ENCODE data around the gene CD300LB.

Gene CD300LB

DNA sequence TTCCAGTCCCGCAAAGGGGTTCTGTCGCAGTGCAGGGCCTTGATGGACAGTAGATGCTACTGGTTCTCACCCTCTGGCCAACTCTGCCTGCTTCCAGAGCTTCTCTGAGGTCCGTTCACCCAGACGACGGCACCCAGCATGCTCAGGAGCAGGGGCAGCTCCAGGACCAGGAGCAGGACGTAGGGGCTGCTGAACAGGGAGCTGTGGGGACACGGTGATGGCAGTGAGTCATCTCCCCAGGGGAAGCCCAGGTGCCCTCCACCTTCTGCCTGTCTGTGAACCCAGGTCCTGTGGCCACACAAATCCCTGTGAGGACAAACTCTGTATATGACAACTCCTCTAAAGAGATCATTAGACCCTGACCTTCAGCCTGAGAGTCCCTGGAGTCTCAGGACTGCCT is 18.1 kb upstream of the CD300LB start:
- DNase-seq (ENCODE audit: low read depth in 3 of 3), result no peak

DNA sequence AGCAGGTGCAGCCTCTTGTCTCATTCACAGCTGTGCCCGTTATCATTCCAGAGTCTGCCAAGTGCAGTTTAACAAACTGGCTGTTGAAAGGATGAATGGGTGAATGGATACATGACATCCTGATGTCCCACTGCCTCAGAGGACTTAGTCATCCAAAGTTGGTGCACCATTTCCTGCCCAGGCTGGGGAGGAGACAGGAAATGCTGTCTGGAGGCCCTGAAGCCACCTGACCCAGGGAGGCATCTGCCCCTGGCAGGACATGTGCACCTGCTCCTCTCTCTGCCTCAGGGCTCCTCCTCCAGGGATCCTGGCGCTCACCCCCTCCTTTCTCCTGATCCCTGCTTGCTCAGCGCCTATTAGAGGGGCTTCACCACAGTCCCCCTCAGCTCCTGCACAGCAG is 16.5 kb upstream of the CD300LB start:
- no peak for DNase-seq (ENCODE audit: low read depth in 3 of 3)

- no peak for DNase-seq (ENCODE audit: low read depth in 3 of 3)
Observed at GRCh38 chr17:74547264-74547663, 16.0 kb upstream of the CD300LB start.

GRCh38 chr17:74546586-74546985 is 15.3 kb upstream of the CD300LB start:
- no peak for DNase-seq (ENCODE audit: low read depth in 3 of 3)

GRCh38 chr17:74545843-74546230 is 14.6 kb upstream of the CD300LB start, which contains the start of gene CD300C:
TSS of gene CD300C (minus strand) at chr17:74546115. CDS start at chr17:74545782, 333 bp downstream.
- DNase-seq (ENCODE audit: low read depth in 3 of 3), result no peak

- no peak for DNase-seq (ENCODE audit: low read depth in 3 of 3)
Observed at GRCh38 chr17:74544991-74545842, 13.9 kb upstream of the CD300LB start.

DNA sequence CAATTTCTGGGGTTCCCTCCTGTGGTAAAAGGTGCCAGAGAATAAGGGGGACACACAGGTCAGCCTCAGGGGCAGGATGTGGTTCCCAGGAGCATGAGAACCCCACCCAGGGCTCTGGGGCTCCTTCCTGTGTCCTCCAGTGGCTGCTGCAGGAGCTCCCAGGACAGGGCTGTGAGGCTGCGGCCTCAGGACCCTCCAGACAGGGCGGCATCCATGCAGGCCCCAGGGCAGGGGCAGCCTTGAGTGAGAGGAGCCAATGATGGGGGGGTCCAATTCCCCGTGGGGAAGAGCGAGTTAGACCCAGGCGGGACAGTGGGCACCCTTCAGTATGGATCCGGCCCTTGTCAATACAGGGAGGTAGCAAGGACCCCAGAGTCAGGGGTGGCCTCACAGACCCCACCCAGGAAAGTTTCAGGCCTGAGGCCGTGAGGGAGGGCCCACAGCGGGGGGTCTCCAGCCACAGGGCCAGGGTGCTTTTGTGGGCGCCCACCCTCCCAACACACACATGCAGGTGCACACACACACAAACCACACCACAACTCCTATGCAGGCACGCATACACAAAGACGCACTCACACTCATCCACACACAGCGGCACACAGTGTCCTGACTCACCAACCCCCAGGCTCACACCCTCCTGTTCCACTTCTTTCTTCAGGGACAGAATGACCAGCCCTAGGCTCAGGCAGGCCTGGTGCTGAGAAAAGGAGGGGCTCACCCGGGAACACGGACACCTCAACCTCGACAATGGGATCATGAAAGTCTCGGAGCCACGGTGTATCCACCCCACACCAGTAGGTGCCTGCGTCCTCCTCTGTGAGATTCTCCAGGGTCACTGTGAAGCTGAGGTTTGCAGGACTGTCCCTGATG is 12.9 kb upstream of the CD300LB start:
- DNase-seq (ENCODE audit: low read depth in 3 of 3), result no peak

GRCh38 chr17:74543406-74543805 is 12.1 kb upstream of the CD300LB start:
- no peak for DNase-seq (ENCODE audit: low read depth in 3 of 3)

DNA sequence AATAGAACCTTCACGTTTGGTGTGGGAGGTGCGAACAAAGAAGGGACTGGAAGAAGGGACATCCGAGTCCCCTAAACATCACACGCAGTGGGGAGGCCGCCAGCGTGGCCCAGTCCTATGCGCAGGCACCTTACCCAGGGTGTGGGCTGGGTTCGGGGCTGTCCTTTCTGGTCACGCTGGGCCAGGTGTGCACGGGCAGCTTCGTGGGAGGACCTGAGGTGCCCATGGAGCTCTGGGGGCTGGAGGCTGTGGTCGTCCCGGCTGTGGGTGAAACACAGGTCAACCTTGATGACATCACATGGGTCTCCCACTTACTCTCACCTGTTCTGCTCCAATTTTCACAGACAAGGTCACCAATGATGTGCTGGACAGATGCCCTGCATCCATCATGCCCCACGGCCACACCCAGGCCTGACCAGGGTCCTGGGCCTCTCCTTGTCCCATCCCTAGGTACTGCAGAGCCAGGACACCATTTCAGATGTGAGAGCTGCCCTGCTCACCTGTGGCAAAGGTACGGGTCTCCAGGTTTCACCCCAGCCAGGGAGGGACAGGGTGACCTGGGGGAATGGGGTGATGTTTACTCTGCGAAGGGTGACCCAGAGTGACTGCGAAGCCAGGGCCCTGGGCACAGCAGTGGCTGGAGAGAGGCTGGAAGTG is 11.6 kb upstream of the CD300LB start:
- DNase-seq (ENCODE audit: low read depth in 3 of 3), result no peak

GRCh38 chr17:74542166-74542565 is 10.9 kb upstream of the CD300LB start:
- DNase-seq (ENCODE audit: low read depth in 3 of 3), result no peak

DNA sequence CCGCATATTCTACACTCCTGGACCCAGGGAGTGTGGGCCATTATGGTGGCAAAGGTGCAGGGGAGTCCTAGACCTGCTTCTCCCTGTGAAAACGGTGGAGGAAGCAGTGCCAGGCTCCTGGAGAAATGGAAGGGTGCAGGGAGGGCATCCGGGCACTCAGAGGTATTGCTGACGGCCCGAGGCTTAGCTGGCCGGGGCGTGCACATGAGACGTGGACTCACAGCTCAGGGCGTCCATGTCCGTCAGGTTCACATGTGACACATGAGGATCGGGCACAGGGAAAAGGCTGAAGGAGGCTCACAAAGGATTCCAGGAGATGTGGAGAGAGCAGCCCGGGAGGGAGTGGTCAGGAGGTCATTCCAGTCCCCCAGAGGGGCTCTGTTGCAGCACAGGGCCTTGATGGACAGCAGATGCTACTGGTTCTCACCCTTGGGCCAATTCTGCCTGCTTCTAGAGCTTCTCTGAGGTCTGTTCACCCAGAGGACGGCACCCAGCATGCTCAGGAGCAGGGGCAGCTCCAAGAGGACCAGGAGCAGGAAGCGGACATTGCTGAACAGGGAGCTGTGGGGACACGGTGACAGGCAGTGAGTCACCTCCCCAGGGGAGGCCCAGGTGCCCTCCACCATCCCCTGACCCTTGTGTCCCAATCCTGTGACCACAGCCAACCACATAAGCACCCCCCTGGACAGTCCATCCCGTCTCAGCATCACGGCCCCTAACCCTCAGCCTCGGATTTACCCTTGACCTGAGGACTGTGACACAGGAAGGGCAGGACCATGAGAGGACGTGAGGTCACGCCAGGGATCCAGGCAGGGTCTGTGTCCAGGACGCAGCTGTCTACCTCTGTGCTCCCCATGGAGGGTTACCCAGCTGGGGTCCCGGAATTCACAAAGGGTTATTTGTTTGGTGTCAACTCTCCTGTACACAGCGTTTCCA is 10.2 kb upstream of the CD300LB start:
- no peak for DNase-seq (ENCODE audit: low read depth in 3 of 3)

DNA sequence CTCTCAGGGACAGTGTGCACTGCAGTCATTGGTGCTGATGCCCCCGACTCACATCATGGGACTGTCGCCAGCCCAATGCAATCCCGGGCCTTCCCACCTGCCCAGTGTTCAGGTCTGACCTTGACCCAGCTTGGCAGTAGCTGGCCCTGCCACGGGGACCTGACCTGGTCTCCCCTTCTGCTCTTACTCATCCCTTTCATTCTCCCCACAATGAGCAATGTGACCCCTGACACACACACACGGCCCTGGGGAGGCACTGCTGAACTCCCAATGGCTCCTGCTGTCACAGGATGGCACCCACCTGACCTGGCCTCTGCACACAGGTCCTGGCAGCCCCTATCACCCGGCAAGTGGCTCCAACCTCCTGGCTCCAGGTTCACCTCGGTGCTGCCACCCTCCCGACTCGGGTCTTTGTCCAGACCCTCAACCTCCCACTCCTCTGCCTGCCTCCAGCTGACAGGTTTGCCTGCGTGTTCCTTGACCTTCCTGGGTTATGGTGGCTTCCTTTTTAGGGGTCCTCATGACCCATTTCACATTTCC is 8.1 kb upstream of the CD300LB start:
- DNase-seq (ENCODE audit: low read depth in 3 of 3), result no peak

- DNase-seq (ENCODE audit: low read depth in 3 of 3), result no peak
Observed at GRCh38 chr17:74536890-74537289, 5.6 kb upstream of the CD300LB start.

GRCh38 chr17:74532115-74532514 is 840 bp upstream of the CD300LB start:
- DNase-seq (ENCODE audit: low read depth in 3 of 3), result no peak

- no peak for DNase-seq (ENCODE audit: low read depth in 3 of 3)
Observed at GRCh38 chr17:74530831-74531150, 484 bp downstream of the CD300LB start.

DNA sequence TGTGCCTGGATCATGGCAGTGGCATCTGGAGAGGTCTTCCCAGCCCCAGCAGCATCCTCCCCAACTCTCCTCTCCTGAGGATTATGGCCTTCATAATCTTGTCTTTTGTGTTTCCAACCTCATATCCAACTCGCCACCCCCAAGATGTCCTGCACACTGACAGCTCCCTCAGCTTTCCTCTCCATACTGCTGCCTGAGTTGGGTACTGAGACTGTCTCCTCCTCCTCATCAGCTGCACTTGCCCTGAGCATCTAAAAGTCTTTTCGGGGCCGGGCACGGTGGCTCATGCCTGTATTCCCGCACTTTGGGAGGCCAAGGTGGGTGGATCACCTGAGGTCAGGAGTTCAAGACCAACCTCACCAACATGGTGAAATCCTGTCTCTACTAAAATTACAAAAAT is 2.0 kb downstream of the CD300LB start:
- DNase-seq (ENCODE audit: low read depth in 3 of 3), result no peak

DNA sequence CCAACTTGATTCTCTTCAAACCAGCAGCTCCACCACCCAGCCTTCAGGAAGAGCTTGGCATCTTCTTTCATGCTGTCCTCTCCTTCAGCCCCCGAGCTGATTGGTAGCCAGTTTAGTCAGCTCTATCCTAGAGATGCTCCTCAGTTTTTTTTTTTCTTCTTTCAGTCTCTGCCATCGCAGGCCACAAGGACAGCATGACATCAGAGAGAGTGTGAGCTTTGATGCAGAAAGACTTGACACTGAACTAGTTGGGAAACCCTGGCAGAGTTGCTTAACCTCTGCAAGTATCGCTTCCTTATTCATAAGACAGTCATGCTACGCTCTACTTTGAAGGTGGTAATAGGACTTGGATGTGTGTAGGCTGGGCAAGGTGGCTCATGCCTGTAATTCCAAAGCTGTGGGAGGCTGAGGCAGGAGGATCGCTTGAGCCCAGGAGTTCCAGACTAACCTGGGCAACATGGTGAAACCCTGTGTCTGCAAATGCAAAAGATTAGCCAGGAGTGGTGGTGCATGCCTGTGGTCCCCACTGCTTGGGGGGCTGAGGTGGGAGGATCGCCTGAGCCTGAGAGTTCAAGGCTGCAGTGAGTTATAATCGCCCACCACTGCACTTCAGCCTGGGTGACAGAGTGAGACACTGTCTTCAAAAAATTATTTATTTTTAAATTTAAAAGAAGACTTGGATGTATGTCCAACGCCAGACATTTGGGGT is 2.6 kb downstream of the CD300LB start:
- DNase-seq (ENCODE audit: low read depth in 3 of 3), result no peak

GRCh38 chr17:74527756-74528155 is 3.5 kb downstream of the CD300LB start:
- DNase-seq (ENCODE audit: low read depth in 3 of 3), result no peak

- no peak for DNase-seq (ENCODE audit: low read depth in 3 of 3)
Observed at GRCh38 chr17:74527081-74527480, 4.2 kb downstream of the CD300LB start.

- DNase-seq (ENCODE audit: low read depth in 3 of 3), result no peak
Observed at GRCh38 chr17:74526681-74527080, 4.6 kb downstream of the CD300LB start.
